Mesothelial cell of epicardium (in vitro differentiated cells): ENCODE data around the gene UNC5CL. TPM values are rescaled to one million over a fixed set of nuclear protein-coding genes. Genes with fewer than 3 reads are reported as not detected.

Experiments used
- total RNA-seq: library from RNA; stranded (reverse); gene quantifications from 3 replicates; pipeline ENCODE4 v1.2.1, GENCODE V29; 2021

The UNC5CL gene
- total RNA-seq, 1 donor from 2014 or later: 2.0 TPM

Other genes starting within 250 kb of the UNC5CL start
- not detected in 3 replicates for gene TSPO2, start 3.2 kb upstream of the UNC5CL start, total RNA-seq
- 0.22 to 0.51 TPM (median 0.45 TPM) in 3 replicates for gene APOBEC2, start 14.0 kb upstream of the UNC5CL start, total RNA-seq
- 24.6 to 26.8 TPM (median 26.8 TPM) in 3 replicates for gene OARD1, start 33.1 kb upstream of the UNC5CL start, total RNA-seq
- 64.2 to 69.1 TPM (median 64.7 TPM) in 3 replicates for gene NFYA, start 33.8 kb upstream of the UNC5CL start, total RNA-seq
- gene TREML1, start 115.1 kb upstream of the UNC5CL start, total RNA-seq: not detected in 3 replicates
- not detected in 3 replicates for gene TREM2, start 123.9 kb upstream of the UNC5CL start, total RNA-seq
- gene TREML2, start 161.9 kb upstream of the UNC5CL start, total RNA-seq: not detected in 3 replicates
- not detected in 3 replicates for gene TREML4, start 189.1 kb upstream of the UNC5CL start, total RNA-seq
- gene TREM1, start 247.5 kb upstream of the UNC5CL start, total RNA-seq: 0.34 to 0.53 TPM in 2 of 3 replicates, not detected in the other